ENCODE data around the gene STX1B.
"Not testable (repeated sequence)": the region's sequence is repeated elsewhere in the genome, so short reads cannot be mapped to it uniquely, and the experiment has no call there.

STX1B gene

DNA sequence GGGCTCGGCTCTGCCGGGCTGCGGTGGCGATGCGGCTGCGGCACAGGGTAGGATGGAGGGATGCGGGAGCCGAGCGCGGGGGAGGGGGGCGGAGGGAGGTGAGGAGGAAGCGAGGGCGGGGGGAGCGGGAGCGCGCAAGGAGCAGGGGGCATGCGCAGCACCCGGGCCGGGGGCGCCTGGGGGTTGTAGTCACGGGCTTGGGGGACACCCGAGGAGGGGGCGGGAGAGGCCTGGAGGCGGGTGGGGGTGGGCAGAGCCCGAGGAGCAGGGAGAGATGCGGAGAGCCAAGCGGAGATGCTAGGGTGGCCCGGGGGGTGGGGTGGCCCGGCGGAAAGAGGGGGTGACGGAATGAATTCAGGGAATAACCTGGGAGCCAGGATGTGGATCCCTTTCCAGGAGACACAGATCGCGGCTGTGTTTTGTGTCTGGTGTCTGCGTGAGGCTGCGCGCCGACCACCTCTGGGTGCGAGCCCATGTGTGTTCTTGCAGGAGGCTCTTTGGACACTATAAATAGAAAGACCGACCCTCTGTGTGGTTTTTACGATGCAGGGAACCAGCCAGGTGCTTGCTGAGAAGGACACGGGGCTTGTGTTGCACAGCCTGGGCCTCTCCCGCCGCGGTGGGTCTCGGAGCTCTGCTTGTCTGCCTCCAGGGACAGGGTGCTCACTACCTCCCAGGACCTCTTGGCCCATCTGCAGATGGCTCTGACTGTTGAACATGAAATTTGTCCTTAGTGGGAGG lies at the start of gene STX1B:
Gene STX1B, minus strand, starts transcription at position 54 of the 741 bp plus-strand sequence. CDS start 242 bp downstream, outside the sequence.
- no peak for DNase-seq

- no peak for DNase-seq
Observed at GRCh38 chr16:31055613-31056012, 45.2 kb upstream of the STX1B start.

- DNase-seq, result peak; percentile 88
Observed at GRCh38 chr16:31052114-31052513, 41.7 kb upstream of the STX1B start.

DNA sequence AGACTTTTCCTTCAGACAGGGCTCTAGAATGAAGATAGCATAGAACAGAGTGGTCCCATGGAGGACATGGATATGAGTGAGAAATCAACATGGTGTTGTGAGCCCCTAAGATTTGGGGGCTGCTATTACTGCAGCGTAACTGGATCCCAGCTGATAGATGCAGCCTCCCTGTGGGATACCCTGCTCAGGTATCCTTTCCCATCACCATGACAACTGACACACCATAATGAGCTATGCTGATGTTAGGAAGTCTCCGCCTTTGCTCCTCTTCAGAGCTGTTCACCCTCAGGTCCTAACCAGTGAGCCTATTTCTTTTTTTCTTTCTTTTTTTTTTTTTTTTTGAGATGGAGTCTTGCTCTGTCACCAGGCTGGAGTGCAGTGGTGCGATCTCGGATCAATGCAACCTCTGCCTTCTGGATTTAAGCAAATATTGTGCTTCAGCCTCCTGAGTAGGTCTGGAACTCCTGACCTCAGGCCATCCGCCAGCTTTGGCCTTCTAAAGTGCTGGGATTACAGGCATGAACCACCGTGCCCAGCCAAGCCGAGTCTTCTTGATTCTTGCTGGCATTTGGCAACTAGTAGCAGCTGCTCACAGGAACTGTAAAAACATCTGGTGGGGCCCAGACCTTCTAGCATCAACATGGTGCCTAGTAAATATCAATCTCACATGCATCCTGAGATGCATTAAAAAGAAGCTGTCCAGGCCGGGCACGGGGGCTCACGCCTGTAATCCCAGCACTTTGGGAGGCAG lies 40.0 kb upstream of the STX1B start:
- no peak for DNase-seq

- DNase-seq, result no peak
Observed at GRCh38 chr16:31043898-31044481, 33.6 kb upstream of the STX1B start.

- no peak for DNase-seq
Observed at GRCh38 chr16:31043352-31043751, 32.9 kb upstream of the STX1B start.

DNA sequence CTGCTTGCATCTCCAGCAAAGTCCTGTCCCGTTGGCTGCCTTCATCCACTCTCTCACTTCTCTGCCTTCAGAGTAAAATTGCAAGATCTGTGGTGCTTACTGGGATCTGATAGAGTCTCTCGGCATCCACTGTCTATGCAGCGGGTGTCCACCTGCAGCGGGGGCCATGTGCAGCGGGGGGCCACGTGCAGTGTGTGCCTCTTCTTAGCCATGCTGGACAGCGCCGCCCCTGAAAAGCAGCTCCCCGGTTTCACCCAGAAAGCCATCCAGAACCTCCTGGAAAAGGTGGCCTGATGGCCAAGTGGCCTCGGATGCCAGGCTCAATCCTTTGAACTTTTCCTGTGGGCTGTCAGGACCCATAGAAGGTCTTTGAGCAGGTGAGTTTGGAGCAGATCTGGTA lies 32.4 kb upstream of the STX1B start:
- no peak for DNase-seq

- DNase-seq, result no peak
Observed at GRCh38 chr16:31038993-31039392, 28.6 kb upstream of the STX1B start.

- DNase-seq, result peak; percentile 70
Observed at GRCh38 chr16:31036691-31037090, 26.3 kb upstream of the STX1B start.

GRCh38 chr16:31033709-31034492 lies 23.5 kb upstream of the STX1B start:
- DNase-seq, result peak; percentile 92

- DNase-seq, result peak; percentile 99
Observed at GRCh38 chr16:31032736-31033708, 22.6 kb upstream of the STX1B start, which contains the start of gene STX4. STX4 (plus strand) TSS chr16:31033558; CDS start chr16:31033806, 248 bp downstream.

DNA sequence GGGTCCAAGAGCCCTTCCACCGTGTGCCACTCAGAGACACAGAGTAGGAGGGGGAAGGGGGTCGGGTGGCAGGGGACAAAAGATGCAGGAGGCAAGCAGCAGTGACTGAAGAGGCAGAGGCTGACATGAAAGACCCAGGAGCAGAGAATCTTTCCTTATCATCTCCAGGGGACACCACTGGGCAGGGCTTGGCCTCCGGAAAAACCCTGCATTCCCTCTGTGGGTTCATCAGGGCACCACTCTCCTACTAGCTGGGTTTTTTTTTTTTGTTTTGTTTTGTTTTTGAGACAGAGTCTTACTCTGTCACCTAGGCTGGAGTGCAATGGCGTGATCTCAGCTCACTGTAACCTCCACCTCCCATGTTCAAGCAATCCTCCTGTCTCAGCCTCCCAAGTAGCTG lies 20.8 kb upstream of the STX1B start:
- DNase-seq, result no peak

DNA sequence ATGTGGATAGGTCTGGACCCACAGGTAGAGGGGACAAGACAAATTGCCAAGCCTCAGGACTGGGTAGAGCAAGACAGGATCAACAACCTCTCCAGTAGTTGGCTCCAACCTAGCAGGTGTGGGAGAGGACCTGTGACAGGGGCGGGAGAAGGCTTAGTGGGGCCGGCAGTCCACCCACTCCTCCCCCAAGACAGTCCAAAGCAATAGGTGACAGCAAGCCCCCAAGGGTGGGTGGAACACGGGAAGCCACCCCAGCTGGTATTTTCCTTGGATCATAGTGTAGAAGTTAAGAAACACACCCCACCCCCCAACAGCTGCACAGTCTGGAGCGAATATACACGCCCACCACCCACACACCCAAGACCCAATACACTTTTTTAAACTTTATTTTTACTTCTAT lies 18.8 kb upstream of the STX1B start:
- DNase-seq, result no peak

GRCh38 chr16:31025339-31025738 lies 14.9 kb upstream of the STX1B start:
- peak; percentile 77 for DNase-seq

- DNase-seq, result no peak
Observed at GRCh38 chr16:31023627-31024226, 13.3 kb upstream of the STX1B start.

DNA sequence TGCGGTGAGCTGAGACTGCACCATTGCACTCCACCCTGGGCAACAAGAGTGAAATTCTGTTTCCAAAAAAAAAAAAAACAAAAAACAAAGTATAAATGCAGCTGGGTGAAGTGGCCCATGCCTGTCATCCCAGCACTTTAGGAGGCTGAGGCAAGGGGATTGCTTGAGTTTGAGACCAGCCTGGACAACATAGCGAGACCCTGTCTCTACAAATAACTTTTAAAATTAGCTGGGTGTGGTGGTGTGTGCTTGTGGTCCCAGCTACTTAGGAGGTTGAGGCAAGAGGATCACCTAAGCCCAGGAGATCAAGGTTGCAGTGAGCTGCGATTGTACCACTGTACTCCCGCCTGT lies 12.8 kb upstream of the STX1B start:
- no peak for DNase-seq

DNA sequence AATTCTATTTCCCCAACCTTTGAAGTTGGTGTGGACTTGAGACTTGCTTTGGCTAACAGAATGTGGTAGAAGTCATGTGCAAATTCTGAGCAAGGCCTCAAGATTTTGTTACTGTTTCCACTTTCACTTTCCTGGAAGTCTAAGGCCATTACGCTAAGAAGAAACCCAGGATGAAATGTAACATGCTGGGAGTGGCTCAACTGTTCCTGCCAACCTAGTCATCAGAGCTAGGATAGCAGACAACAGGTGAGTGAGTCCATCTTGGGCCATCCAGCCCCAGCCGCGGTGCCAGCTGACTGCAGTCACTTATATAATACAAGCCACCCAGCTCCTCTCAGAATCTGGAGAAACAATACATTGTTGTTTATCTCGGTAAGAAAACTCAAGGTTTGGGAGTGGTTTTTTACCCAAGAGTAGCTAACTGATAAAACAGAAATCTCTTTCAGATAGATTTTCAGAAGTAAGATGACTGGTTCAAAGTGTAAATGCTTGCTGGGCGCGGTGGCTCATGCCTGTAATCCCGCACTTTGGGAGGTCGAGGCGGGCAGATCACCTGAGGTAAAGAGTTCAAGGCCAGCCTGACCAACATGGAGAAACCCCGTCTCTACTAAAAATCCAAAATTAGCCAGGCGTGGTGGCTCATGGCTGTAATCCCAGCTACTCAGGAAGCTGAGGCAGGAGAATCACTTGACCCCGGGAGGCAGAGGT lies 12.3 kb upstream of the STX1B start:
- DNase-seq, result peak; percentile 71

- no peak for DNase-seq
Observed at GRCh38 chr16:31020536-31020935, 10.1 kb upstream of the STX1B start.

GRCh38 chr16:31017756-31018155 lies 7.3 kb upstream of the STX1B start:
- DNase-seq, result not testable (repeated sequence)

- DNase-seq, result no peak
Observed at GRCh38 chr16:31016018-31016417, 5.6 kb upstream of the STX1B start.

GRCh38 chr16:31013292-31013691 lies 2.9 kb upstream of the STX1B start:
- DNase-seq, result not testable (repeated sequence)

Data from suppressor macrophage treated with lipopolysaccharide for 4 hours (primary cell).